HG02870 (cell line): Measurements from ENCODE around the gene METTL1.
"Not testable (repeated sequence)": the region's sequence is repeated elsewhere in the genome, so short reads cannot be mapped to it uniquely, and the experiment has no call there.

Experiments used
- ATAC-seq: cut with Tn5 transposase; IDR thresholded peaks from one replicate; pipeline ENCODE4 v1.9.1; 2021; ENCODE audit warnings: mild to moderate bottlenecking, moderate library complexity; ENCODE audit not compliant: unreplicated experiment

Gene METTL1

GRCh38 chr12:57797933-57798332, 26.0 kb upstream of the METTL1 start:
- no peak for ATAC-seq

DNA sequence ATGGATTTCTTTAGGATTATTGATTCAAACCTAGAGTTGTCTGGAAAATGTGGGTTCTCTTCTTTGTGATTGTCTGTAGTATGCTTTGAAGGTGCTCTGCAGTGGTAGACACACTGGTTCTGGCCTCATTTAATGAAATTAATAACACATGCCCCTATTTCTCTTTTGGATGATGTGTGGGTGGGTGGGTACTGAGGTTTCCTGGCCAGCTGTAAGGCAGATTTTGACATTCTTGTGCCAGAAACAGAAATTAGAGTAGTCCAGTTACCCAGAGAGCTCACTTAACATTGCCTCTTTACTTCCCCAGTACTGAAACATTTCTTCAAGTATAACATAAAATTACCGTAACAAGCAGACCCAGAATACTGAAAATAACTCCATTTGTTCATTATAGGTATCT, 25.1 kb upstream of the METTL1 start:
- ATAC-seq, result no peak

- ATAC-seq, result no peak
Measured at GRCh38 chr12:57795354-57795753, 23.4 kb upstream of the METTL1 start.

GRCh38 chr12:57793920-57794319, 22.0 kb upstream of the METTL1 start:
- no peak for ATAC-seq

DNA sequence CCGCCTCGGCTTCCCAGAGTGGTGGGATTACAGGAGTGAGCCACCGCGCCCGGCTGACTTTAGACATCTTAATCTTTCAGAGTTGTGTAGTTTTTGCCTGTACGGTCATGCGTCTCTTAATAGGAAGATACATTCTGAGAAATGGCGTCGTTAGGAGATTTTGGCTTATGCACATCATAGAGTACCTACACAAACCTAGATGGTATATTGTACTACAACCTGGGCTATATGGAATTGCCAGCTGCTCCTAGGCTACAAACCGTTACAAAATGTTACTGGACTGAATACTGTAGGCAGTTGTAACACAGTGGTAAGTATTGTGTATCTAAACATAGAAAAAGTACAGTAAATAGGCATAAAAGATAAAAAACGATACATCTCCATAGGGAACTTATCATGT, 12.0 kb upstream of the METTL1 start:
- ATAC-seq, result no peak

- ATAC-seq, result no peak
Measured at GRCh38 chr12:57783466-57783801, 11.5 kb upstream of the METTL1 start.

GRCh38 chr12:57782608-57783465, 10.9 kb upstream of the METTL1 start, which contains the start of gene TSFM:
Gene TSFM, plus strand, starts transcription at chr12:57782787. Its CDS starts 15 bp downstream, at chr12:57782802.
- ATAC-seq, result peak; percentile 85

GRCh38 chr12:57782243-57782607, 10.3 kb upstream of the METTL1 start:
- ATAC-seq, result no peak

GRCh38 chr12:57781801-57782200, 9.9 kb upstream of the METTL1 start:
- ATAC-seq, result no peak

DNA sequence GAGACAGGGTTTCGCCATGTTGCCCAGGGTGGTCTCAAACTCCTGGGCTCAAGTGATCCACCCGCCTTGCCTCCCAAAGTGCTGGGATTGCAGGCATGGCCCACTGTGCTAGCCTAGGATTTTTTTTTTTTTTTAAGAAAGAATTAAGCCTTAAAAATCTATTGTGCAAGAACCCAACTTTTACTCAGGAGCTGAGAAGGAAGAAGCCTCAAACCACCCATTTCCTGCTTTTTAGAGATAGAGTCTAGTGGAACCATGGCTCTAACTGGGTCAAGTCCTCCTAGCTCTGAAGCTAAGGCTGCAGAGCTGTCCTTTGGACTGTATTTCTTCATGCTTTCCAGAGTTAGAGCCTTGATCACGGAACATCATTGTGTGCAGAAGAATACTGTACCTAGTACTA, 9.3 kb upstream of the METTL1 start:
- ATAC-seq, result no peak

DNA sequence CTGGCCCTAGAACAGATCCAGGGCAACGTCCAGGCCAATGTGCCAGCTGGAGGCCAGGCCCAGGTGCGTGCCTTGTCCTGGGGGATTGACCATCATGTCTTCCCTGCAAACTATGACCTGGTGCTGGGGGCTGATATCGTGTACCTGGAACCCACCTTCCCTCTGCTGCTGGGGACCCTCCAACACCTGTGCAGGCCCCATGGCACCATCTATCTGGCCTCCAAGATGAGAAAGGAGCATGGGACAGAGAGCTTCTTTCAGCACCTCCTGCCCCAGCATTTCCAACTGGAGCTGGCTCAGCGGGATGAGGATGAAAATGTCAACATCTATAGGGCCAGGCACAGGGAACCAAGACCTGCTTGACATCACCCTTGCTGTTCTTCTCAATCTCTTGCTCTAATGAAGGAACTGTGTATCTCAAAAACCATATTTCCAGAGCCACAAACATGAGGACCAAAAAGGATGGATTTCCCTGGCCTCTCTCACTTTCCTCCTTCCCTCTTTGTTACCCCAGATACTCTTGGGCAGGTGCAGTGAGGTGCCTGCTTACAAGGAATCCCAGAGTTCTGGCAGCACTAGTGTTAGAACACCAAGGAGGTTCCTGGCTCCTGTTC, 8.5 kb upstream of the METTL1 start:
- no peak for ATAC-seq

DNA sequence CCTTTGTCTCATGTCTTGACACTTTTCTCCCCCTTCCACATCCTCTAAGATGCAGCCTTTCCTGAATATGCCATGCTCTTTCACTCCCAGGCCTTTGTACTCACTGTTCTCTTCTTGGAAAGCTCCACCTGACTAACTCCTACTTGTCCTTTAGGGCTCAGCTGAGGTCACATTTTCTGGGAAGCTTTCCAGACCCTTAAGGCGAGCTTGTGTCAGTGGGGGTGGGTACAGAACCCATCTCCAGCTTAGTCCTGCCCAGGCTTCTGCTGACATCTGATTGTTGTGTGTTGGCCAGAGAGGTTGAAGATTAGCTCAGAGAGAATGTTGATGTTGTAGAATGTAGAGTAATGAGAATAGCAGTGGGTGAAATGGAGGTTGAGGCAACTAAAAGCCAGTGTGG, 7.8 kb upstream of the METTL1 start:
- no peak for ATAC-seq

- no peak for ATAC-seq
Measured at GRCh38 chr12:57777911-57778310, 6.0 kb upstream of the METTL1 start.

DNA sequence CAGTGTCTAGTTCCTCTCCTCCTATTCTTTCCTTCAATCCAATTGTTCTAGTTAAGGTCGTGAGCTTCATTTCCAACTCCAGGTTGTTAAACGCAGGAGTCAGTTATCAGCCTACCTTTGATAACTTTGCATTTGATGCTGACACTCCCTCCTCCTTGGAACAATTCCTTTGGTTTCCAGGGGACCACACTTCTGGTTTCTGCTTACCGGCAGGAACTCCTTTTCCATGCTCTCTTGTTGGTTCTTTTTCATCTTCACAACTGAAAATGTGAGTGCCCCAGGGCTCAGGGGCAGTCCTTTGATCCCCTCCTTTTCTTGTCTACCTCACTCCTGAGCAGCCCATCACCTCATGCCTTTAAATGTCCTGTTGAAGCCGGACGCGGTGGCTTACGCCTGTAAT, 5.5 kb upstream of the METTL1 start:
- no peak for ATAC-seq

- ATAC-seq, result no peak
Measured at GRCh38 chr12:57776247-57776587, 4.3 kb upstream of the METTL1 start.

- no peak for ATAC-seq
Measured at GRCh38 chr12:57775563-57776246, 3.8 kb upstream of the METTL1 start.

GRCh38 chr12:57775044-57775443, 3.1 kb upstream of the METTL1 start:
- no peak for ATAC-seq

DNA sequence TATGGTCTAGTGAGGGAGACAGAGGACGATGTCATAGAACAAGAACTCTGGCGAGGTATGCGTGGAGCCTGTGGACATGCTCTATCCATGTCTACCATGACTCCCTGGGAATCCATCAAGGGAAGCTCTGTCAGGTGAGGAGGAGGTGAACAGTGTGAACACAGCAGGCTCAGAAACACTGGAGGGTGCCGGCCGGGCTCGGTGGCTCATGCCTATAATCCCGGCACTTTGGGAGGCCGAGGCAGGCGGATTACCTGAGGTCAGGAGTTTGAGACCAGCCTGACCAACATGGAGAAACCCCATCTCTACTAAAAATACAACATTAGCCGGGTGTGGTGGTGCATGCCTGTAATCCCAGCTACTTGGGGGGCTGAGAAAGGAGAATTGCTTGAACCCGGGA, 2.7 kb upstream of the METTL1 start:
- not testable (repeated sequence) for ATAC-seq

GRCh38 chr12:57772429-57773322, 771 bp upstream of the METTL1 start, which contains the start of gene EEF1AKMT3:
Gene EEF1AKMT3, plus strand, starts transcription at chr12:57772614. Its CDS starts 111 bp downstream, at chr12:57772725.
- ATAC-seq, result peak; percentile 17

DNA sequence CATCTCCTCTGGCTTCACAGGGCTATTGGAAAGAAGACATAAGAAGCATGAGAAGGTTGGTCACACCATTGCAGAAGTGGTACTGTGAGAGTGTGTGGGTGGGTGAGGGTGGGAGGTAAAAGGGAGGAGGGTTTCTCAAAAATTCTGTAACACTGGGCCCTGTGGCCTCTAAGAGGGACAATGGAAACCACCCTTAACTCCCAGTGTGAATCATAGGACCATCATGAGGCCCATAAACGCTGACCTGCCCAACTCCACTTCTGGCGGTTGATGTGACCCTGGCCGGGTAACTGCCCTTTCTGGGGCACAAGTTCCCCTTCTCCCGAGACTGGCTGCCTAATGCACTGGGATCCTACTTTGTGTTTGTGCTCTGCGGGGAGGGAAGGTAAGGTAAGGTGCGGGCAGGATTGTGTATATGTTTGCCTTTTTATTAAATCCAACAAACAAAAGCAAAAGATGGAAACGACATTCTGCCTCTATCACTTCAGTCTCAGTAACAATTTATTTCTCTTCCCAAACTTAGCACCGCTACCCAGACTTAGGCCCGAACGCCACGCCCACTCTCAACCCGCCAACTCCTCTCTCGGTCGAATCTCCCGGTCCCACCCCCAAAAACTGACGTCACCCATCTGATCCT, 551 bp downstream of the METTL1 start:
- peak; percentile 78 for ATAC-seq

GRCh38 chr12:57770734-57771133, 1.2 kb downstream of the METTL1 start:
- no peak for ATAC-seq
